NCI-H1105 treated with DMSO at 0.1 percent for 48 hours (cell line): ENCODE data around the gene SHC3.

ENCODE experiments used
- DNase-seq: peaks from one replicate; lab custom pipeline; 2025; lab: John Stamatoyannopoulos, UW

SHC3 gene

DNA sequence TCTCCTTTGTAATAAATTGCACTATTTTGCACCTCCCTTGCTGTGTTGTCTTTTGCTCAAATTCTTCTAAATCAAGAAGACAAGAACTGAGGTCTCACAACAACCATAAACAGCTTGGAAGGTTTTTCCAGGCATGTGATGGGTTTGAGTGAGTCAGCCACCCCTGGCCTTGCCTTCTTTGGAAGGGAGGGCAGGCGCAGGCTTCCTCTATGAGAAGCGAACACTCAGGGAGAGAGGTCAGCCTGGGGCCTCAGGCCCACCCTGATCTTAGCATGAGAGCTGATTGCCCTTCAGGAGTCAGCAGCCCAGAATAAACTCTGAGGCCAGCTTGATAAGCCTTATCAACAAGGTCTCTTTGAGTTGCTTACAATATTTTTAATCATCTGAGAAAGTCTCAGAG lies 155.7 kb downstream of the SHC3 start:
- DNase-seq, result no peak

DNA sequence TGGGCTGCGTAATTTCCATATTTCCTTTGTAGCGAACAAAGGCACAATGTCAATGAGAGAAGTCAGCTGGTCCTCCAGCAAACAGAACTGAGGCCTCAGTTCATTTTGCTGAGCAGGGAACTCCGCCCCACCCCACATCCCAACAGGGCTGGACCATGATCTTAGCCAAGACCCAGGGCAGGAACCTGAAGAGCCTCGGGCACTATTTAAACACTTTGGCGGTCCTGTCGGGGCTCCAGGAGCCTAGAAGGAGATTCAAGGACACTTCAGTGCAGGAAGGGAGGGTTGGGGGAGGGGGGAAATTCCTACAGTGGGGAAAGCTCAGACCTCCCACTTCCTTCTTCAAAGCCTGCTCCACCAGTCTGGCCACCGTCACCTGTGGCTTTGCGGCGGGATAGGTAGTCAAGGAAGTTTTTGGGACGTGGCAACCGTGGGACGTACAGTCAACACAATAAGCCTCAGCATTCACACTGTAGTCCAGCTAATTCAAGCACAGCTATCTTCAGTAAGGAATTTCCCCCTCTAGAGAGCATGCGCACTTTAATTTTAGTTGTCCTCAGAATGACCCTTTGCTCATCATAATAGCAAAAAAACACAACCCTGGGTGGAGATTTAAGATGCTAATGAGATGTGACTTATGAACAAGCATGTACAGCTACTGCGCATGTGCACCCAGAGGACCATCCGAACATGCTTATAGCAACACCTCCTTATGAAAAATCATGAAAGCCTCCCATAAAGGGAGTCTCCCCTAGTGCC lies 156.4 kb downstream of the SHC3 start:
- no peak for DNase-seq

DNA sequence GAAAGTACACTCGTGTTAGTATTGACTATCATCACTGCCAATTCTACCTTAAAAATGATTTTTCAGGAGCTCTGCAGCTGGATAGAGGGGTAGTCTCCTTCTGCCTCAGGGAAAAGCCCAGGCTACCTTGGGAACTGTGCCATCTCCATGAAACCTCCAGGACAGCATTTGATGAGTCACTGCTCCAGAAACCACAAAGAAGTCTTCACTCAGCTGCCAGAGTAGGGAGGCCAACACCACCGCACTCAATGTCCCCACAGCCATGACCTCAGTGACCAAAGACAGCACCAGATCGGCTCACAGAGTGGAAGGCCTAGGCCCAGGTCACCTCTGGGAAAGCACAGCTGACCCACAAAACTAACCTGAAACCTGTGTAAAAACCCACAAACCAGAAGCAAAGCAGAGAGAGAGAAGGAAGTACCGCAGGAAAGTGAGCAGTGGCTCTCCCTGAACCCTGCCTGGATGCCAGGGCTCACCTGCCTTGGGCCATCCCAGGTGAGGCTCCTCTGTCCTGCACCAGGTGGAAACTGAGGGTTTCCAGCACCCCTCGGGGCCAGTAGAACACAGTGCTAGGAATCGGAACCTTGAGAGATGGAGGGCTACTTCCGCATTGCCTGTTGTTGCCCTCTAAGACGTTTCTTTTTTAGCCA lies 157.3 kb downstream of the SHC3 start:
- DNase-seq, result no peak

DNA sequence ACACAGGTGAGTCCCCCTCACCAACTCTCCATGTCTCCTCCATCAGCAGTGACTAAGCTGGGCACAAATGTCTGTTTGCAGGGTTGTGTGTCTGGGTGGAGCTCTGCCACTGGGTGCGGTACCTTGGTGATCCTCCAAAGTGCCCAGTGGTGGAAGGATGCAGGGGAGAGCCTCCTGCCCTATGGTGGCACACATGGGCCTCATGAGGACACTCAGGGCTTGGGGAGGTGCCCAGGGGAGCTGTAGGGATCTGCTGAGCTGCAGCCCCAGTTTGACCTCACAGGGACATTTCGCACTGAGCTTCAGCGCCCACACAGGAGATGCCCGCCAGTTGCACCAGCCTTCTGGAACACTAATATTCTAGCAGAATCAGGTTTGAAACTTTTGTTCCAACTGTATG lies 157.9 kb downstream of the SHC3 start:
- DNase-seq, result no peak

DNA sequence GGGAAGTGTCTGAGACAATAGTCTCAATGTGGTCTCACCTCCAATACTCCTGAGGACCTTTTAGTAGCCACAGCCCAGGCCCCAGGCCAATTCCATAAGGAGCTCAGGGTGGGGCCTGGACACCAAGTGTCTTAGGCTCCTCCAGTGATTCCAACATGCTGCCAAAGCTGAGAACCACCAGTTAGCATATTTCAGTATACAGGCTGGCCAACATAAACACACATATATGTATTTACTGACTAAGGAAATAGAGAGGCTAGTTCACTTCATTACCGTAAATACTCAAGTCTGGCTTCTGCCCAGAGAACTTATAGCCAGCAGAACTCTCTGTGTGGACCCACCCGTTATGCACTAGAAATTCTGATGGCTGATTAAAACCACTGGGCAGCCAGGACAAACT lies 163.3 kb downstream of the SHC3 start:
- no peak for DNase-seq

DNA sequence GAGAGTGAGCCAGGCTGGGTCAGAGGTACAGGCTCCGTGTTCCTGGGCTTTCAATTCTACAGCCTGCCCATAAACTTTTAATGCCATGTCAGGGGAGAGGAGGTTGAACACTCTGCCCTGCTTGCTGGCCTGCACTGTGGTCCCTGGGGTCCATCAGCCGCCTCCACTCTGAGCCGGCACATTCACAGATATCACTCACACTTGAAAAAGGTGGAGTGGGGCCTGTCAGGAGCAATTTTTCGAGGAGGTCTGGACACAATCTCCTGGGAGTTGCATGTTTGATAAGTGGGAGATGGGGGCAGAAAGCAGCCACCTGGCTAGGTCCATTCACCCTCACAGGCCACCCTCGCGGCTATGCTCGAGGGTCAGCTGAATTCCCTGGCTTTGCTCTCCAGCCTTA lies 164.5 kb downstream of the SHC3 start:
- no peak for DNase-seq

DNA sequence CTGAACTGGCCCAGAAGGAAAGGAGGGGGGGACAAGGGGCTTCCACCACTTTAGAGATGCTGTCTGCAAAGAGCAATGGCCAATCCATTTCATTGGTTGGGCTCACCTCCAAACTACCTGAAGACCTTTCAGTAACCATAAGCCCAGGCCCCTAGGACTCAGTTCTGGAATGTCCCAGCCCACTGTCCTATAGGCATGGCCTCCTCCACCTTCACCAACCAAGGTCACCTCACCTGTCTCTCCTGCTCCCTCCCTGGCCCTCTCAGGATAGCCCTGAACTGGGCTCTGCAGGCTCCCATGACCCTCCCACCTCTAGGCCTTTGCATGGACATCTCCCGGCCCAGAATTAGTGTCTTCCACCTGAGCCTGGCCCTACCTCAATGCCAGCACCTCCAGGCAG lies 165.0 kb downstream of the SHC3 start:
- DNase-seq, result no peak

DNA sequence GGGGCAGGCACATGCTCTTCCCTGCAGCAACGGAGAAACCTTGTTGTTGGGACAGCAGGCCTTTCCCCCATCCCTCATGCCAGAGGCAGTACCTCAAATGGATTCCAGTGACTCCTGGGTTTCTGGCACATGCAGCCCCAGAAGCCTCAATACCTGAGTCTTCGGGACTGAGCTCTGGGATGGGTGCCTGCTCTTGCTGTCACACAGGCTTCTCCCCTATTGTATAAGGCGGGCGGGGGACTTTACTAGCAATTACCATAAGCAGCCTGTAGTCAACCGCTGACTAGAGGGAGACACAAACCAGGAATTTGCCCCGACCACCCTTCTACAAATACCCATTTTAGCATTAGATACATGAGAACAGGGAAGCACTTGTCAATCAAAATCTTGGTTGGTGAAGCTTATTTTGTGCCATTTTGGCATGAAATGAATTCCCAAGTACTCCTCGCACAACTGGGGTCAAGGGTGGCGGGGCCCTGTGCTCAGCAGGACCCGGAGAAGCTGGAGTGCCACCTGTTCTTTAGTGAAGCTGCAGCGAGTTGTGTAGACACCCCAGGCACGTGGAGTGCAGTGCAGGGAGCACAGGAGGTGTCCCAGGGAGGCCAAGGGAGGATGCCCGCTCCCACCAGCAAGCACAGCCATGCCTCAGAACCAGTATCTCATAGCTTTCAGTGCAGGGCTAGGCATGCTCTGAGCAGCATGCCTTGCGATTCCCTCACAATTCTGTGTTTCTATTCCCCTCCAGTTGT lies 166.2 kb downstream of the SHC3 start:
- no peak for DNase-seq

DNA sequence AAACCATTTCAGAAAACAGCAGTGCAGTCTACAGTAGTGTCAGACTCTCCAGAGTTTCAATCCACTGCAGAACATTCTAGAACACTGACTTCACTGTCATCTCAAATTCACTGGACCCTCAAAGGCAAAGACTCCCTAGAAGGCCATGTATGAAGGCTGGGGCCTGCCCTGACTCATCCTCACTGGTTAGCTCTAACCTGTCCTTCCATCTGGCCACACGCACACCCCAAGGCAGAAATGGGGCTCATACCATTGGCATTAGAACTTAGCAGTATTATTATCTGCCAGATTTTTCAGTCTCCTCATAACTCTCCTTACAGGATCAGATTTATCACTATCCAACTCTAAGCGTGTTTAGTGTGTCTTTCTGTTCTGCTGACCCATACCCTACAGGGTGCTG lies 166.9 kb downstream of the SHC3 start:
- no peak for DNase-seq

DNA sequence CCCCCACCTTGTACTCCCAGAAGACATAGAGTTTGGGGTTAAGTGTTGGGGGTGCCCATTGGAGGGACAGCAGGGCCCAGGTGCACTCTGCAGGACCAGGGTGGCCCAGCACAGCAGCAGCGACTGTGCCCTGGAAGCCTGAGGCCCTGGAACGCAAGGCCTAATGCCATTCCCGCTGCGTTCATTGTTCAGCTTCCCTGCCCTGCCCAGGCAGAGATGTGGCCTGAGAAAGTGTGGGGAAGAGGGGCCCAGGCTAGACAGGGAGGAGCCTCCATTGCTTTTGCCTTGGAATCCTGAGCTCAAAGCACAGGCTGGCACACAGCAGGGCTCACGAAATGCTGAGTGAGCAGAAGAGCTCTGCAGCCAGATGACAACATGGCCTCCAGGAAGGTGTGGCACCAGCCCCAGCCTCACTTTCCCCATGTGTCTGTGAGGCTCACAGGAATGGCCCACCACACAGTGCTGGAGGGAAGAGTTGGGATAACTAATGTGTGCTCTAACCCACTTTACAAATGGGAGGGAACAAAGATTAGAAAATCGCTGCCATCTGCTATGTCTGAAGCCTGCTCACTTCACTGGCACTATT lies 168.0 kb downstream of the SHC3 start:
- DNase-seq, result no peak

DNA sequence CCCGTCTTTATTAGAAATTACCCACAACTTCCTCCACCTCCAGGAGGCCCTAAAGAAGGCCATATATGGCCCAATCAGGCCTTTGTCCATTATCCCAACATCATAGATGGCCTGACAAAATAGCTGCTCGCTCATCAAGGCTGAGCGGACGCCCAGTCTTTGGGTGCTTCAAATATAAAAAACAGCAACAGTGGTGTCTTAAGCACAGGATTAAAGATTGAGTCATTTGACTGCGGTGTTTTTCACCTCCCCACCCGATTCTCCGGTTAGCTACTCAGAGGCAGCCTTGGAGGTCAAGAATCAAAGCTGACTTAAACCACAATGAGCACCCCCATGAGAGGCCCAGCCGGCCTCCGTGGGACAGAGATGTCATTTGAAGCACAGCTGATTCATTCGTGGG lies 168.6 kb downstream of the SHC3 start:
- no peak for DNase-seq

DNA sequence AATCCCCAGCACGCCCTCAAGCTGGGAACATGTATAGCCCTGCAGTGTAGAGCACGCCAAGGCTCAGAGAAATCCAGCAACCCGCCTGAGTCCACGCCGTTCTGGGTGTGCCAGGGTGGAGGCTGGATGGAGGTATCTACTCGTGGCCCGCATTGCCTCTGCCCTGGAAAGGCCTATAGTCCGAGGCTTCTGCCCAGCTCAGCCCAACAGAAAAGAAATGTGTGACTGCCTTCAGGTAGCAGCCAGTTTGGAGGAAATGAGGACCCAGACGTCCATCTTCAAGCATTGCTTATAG lies 169.1 kb downstream of the SHC3 start:
- DNase-seq, result no peak

DNA sequence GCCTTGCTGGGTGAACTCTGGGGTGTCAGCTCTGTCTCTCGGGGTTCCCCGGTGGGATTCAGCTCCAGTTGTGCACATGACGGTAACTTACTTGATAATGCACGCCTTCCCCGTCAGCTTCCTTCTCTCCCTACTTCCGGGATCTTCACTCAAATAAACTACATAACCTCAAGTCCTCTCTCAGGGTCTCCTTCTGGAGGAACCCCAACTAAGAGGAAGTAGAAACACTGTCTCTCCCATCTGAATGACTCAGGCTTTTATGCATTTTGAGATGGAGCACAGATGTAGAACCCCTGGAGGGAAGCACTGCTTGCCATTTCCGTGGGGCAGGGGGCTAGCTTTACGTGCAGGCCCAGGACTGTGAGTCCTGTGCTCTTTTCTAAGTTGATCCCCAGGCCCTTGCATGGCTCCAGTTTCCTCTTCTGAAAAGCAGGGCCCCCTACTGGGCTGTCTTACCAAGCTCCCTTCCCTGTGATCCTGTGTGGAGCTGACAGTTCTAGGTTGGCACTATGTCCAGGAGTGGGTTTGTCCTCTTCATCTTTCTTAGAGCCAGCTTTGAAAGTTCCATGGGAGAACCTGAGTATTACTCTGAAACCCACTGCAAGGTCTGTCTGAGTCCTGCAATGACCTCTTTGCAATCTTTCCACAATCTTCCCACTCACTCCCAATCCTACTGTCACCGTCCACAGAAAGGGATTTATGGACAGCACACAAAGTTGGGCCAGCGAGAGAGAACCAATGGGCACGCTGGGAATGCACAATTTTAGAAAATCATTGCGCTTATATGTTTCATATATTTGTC lies 169.7 kb downstream of the SHC3 start:
- no peak for DNase-seq

DNA sequence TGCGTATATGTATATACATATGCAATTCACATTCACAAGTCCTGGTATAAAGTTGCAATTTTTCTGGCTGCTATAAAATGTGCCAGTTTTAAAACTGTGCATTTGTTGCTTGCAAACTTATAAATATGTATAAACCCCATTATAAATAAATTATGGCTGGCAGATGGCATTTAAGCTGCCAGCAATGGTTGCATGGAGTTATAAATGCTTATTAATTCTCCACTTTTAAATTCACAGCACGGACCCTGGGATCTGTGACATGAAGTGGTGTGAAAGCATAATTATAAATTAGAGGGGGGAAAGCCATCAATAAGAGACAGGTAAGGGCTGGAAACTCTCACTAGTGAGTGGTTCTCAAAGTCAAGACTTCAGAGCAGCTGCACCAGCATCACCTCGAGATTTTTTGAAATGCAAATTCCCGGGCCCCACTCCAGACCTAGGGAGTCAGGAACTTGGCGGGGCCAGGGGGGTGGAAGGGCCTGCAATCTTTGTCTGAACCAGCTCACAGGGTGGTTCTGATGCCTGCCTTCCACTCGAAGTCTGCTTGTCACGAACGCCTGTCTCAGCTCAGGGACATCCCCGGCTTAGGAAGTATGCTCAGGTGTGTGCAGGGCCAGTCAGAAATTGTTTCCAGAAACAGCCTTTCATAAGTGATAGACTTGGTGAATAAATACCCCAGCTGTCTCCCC lies 170.4 kb downstream of the SHC3 start:
- DNase-seq, result no peak

DNA sequence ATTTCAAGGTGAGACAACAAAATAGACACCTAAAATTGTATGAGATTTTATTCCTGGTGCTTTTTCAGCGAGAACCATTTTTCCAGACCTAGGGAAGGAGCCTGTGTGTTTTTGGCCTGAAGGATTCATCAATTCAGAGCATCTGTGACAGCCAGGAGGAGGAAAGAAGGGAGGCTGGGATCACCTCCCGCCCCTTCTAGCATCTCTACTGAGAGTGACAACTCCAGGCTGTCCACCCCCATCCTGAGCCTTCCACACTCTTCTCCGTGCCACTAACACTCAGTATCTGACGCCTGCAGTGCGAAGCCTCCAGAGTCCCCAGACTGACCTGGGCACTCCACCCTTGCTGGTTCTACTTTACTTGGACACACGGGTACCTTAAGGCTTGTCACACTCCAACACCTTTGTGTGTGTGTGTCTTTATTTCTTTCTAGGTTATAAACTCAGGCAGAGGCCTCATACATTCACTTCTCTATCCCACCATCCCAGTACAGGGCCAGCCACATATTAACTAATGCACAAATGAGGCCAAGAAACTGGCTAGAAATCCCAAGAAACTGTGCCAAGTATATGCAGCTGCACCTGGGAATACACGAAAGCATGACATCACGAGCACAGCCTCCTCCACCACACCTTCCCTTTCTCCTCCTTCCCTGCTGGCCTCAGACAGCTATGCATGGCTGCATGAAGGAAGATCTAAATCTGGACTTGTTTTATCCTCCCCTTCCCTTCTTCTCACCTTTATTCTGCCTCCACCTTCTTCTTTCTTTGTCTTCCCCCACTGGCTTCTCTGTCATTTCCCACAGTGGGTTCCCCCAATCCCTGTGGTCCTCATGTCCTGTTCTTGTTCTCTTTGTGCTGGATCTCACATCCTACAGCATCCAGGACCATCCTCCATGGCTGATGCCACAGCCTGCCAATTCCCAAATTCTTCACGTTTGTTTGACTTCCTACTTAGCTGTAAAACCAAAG lies 171.3 kb downstream of the SHC3 start:
- no peak for DNase-seq

DNA sequence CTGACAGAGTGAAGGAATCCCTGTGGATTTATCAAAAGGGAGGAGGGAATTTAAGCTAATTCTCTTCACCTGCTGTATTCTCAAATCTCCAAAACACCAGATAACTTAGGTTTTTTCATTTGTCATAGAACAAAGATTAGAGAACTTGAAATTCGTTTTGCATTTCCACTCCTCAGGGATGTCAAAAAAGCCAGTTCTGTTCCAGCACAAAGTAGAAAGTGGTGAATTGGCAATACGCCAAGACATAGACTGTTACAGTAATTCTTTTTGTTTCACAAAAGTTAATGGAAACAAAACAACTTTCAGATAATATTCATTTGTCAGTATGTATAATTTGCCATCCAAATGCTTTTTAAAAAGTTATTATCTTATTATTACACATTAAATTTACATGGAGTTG lies 172.4 kb downstream of the SHC3 start:
- DNase-seq, result peak; percentile 48

DNA sequence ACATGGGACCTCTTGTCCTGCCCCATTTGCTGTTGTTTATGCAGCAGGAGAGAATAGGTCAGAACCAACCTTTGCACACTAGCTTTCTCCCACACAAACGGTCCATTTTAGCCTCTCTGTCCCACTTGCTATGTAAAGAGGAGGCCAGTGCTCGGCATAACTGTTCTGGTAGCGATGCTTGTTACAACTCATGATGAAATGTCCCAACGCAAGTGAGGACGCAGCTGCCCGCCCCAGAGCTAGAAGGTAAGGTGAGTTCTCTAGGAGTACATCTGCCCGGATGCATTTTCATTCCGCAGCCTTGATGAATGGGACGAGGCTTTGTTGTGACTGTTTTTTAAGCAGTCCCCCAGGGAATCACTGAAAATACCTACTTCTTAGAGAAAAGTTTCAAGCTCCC lies 173.3 kb downstream of the SHC3 start:
- no peak for DNase-seq

DNA sequence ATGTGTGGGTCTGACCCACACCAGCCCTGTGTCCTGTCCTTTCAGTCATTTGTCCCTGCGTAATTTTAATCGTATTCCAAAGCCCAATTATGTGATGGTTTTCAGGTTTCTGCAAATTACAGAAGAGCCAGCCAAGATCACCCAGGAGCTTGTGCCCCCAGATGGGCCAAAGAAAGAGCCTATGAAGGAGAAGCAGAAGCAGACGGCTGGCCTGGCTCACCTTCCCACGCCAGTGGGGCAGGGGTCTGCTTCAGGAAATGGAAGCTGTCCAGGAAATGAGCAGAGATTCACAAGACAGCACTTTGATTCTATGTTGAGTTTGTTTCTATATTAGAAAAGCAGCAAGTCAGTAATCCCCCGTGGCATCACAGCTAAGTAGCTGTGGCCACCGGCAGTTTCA lies 175.6 kb downstream of the SHC3 start:
- DNase-seq, result no peak

DNA sequence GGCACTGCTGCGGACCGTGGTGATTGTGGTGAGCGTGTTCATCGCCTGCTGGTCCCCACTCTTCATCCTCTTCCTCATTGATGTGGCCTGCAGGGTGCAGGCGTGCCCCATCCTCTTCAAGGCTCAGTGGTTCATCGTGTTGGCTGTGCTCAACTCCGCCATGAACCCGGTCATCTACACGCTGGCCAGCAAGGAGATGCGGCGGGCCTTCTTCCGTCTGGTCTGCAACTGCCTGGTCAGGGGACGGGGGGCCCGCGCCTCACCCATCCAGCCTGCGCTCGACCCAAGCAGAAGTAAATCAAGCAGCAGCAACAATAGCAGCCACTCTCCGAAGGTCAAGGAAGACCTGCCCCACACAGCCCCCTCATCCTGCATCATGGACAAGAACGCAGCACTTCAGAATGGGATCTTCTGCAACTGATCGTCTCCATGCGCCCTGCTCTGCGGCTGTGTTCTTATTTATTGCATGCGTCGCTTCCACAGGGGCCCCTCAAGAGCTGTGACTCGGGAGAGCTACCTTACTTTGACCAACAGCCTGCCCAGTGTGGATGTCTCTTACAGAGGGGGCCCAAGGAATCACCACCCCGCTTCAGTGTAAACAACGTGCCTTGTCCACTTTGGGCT lies 176.6 kb downstream of the SHC3 start:
- DNase-seq, result no peak
